Inflammatory macrophage treated with lipopolysaccharide for 1 hour (primary cell): ENCODE results near the gene CBL.
"Not testable (repeated sequence)": the region's sequence is repeated elsewhere in the genome, so short reads cannot be mapped to it uniquely, and the experiment has no call there.

Experiments used
- DNase-seq, 2 donors: peaks; one replicate each; pipeline ENCODE4 v3.0.0-alpha.2; 2020 to 2022

The CBL gene

GRCh38 chr11:119205574-119206510 is at the start of gene CBL:
TSS of gene CBL (plus strand) at chr11:119206339. CDS start at chr11:119206418, 79 bp downstream.
- peak; percentile 87 to 99 for DNase-seq

GRCh38 chr11:119156496-119156895 is 49.6 kb upstream of the CBL start:
- no peak for DNase-seq

- DNase-seq = no peak
These were observed 49.1 kb upstream of the CBL start for GRCh38 chr11:119157063-119157462.

GRCh38 chr11:119158467-119158866 is 47.7 kb upstream of the CBL start:
- DNase-seq = no peak

- DNase-seq = no peak
These were observed 46.0 kb upstream of the CBL start for GRCh38 chr11:119160151-119160550.

- DNase-seq = no peak
These were observed 44.3 kb upstream of the CBL start for GRCh38 chr11:119161871-119162270.

GRCh38 chr11:119166368-119167076 is 39.6 kb upstream of the CBL start:
- DNase-seq = no peak

- not testable (repeated sequence) for DNase-seq
These were observed 39.1 kb upstream of the CBL start for GRCh38 chr11:119167077-119167458.

- DNase-seq = peak; percentile 30 to 43
These were observed 38.2 kb upstream of the CBL start for GRCh38 chr11:119167933-119168332.

GRCh38 chr11:119168471-119169281 is 37.5 kb upstream of the CBL start, which contains the start of gene NLRX1:
TSS of gene NLRX1 (plus strand) at chr11:119168725. CDS start at chr11:119171404, 2,679 bp downstream.
- peak; percentile 80 to 92 for DNase-seq

- DNase-seq = peak; percentile 17 to 25
These were observed 36.8 kb upstream of the CBL start for GRCh38 chr11:119169282-119169719.

GRCh38 chr11:119172513-119172912 is 33.6 kb upstream of the CBL start:
- peak; percentile 64 to 65 for DNase-seq

GRCh38 chr11:119173453-119173852 is 32.7 kb upstream of the CBL start:
- no peak for DNase-seq

- no peak for DNase-seq
These were observed 30.6 kb upstream of the CBL start for GRCh38 chr11:119175493-119176077.

- no peak for DNase-seq
These were observed 27.9 kb upstream of the CBL start for GRCh38 chr11:119178166-119178680.

GRCh38 chr11:119179342-119179741 is 26.8 kb upstream of the CBL start:
- no peak for DNase-seq

GRCh38 chr11:119179983-119180382 is 26.2 kb upstream of the CBL start:
- DNase-seq = no peak

GRCh38 chr11:119180729-119181676 is 25.1 kb upstream of the CBL start:
- no peak for DNase-seq

- DNase-seq = no peak
These were observed 24.3 kb upstream of the CBL start for GRCh38 chr11:119181677-119182412.

GRCh38 chr11:119184399-119184798 is 21.7 kb upstream of the CBL start:
- not testable (repeated sequence) for DNase-seq
